ENCODE data around the gene ENPP6.
A peak's percentile ranks its signal among the peaks of the same experiment; 100 is the strongest.

The ENPP6 gene

DNA sequence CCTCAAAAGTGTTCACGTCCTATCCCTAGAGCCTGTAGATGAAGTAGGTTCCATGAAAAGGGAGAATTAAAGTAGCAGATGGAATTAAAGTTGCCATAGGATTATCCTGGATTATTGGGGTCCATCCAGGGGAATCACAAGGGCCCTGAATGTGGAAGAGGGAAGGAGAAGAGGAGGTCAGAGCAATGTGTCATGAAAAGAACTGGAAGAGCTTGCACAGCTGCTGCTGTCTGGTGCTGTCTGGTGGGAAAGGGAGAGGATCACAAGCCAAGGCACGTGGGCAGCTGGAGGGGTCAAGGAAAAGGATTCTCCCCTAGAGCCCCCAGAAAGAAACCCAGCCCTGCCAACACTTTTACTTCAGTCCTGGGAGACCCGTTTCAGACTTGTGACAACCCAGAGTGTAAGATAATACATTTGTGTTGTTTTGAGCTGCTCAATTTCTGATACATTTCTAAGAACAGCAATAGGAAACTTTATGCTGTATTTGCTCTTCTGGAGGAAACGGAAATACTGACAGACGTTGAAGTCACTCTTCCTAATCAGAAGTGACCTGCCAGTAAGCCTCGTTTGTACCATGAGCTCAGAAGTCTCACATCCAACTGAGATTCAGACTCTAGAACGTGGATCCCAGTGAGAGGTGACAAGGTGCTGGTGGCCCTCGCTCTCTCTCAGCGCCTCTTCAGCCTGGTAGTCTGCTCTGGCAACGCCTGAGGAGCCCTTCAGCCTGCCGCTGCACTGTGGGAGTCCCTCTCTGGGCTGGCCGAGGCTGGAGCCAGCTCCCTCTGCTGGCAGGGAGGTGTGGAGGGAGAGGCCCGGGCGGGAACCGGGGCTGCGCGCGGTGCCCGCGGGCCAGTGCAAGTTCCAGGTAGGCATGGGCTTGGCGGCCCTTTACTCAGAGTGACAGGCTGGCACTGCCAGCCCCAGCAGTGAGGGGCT lies 34.7 kb upstream of the ENPP6 start:
- no peak overlapping the region for H3K4me3 ChIP-seq (ENCODE audit: low read depth, low read length)
- DNase-seq (ENCODE audit: low read depth) = no peak
- TF ChIP-seq, protein P1, sequence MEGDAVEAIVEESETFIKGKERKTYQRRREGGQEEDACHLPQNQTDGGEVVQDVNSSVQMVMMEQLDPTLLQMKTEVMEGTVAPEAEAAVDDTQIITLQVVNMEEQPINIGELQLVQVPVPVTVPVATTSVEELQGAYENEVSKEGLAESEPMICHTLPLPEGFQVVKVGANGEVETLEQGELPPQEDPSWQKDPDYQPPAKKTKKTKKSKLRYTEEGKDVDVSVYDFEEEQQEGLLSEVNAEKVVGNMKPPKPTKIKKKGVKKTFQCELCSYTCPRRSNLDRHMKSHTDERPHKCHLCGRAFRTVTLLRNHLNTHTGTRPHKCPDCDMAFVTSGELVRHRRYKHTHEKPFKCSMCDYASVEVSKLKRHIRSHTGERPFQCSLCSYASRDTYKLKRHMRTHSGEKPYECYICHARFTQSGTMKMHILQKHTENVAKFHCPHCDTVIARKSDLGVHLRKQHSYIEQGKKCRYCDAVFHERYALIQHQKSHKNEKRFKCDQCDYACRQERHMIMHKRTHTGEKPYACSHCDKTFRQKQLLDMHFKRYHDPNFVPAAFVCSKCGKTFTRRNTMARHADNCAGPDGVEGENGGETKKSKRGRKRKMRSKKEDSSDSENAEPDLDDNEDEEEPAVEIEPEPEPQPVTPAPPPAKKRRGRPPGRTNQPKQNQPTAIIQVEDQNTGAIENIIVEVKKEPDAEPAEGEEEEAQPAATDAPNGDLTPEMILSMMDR (conservative IDR thresholded peaks at IDR 0.05; ENCODE audit: low read depth, low read length) = no peak

DNA sequence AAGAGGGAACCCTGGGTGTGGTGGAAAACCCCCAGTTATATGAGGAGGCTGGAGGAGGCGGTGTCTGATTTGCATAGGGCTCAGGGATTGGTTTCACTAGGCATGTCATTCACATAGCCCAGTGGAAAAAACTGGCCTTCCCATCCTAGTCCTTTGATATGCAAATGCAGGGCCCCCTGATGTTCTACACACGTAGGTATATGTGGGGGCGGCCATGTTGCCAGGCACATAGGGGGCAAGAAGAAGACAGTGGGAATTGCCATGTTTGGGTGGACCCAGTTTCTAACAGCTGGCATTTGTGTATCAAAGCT lies 34.0 kb upstream of the ENPP6 start:
- no peak for DNase-seq (ENCODE audit: low read depth)
- no peak overlapping the region for H3K4me3 ChIP-seq (ENCODE audit: low read depth, low read length)
- TF ChIP-seq, protein P1 (conservative IDR thresholded peaks at IDR 0.05; ENCODE audit: low read depth, low read length) = no peak

DNA sequence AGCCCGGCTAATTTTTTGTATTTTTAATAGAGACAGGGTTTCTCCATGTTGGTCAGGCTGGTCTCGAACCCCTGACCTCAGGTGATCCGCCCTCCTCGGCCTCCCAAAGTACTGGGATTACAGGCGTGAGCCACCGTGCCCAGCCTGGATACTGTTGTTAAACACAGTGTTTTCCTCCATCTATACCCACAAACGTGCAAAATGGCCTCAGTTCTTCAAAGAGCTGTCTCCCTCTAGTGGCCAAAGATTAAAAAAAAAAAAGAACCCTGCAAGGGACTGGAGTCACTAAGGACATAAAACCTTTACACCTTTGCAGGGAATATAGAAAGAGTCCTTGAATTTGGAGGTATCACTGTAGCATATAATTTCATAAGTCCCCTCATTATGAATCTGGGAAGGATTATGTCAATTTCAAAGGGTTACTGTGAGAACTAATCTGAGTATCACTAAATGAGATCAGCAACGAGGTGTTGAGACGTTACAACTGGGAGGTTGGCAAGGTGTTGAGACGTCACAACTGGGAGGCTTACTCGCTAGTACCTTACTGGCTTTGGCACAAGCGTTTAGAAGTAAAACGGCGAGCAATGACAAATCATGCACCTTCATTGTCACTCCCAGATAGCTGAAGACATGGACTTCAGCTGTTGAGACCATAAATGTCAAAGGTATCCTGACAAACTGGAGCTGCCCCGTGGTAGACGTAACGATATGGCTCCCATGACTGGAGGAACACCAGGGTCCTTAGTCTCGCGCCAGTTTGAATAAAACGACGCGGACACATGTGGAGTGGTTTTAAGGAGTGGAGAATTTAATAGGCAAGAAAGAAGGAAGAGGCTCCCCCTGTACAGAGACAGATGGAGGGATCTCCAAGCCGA lies 33.4 kb upstream of the ENPP6 start:
- DNase-seq (ENCODE audit: low read depth) = peak; percentile 77
- TF ChIP-seq, protein P1 (conservative IDR thresholded peaks at IDR 0.05; ENCODE audit: low read depth, low read length) = peak; percentile 60
- H3K4me3 ChIP-seq (ENCODE audit: low read depth, low read length) = no peak overlapping the region

DNA sequence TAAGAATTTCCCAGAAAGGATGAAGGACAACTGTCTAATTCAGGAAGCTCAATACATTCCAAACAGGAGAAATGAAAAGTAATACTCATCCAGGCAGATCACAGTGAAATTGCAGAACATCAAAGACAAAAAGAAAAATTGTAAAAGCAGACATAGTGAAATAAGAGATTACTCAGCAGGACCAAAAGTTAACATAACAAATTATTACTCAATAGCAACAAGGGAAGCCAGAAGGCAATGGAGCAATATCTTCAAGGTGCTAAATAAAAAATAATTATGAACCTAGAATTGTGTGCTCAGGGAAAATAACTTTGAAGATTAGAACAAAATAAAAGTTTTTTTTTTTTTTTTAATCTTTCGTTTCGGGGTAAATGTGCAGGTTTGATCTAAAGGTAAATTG lies 30.5 kb upstream of the ENPP6 start:
- TF ChIP-seq, protein P1 (conservative IDR thresholded peaks at IDR 0.05; ENCODE audit: low read depth, low read length) = no peak

DNA sequence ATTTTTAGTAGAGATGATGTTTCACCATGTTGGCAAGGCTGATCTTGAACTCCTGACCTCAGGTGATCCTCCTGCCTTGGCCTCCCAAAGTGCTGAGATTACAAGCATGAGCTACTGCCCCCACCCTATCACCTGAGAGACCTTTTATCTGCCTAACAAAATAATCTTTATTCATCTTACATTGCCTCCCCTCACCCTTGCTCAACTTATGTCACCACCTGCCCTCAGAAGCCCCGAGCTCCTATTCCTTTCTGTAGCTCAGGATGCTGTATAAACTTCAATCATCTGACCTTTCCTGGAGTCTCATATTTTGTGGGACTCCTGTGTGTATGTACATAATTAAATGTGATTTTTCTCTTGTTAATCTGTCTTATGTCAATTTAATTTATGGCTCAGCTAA lies 29.7 kb upstream of the ENPP6 start:
- no peak overlapping the region for H3K4me3 ChIP-seq (ENCODE audit: low read depth, low read length)
- TF ChIP-seq, protein P1 (conservative IDR thresholded peaks at IDR 0.05; ENCODE audit: low read depth, low read length) = no peak
- no peak for DNase-seq (ENCODE audit: low read depth)

More for the DNA sequence above, 30.5 kb upstream of the ENPP6 start:
- H3K4me3 ChIP-seq (ENCODE audit: low read depth, low read length) = no peak overlapping the region
- DNase-seq (ENCODE audit: low read depth) = peak; percentile 55

DNA sequence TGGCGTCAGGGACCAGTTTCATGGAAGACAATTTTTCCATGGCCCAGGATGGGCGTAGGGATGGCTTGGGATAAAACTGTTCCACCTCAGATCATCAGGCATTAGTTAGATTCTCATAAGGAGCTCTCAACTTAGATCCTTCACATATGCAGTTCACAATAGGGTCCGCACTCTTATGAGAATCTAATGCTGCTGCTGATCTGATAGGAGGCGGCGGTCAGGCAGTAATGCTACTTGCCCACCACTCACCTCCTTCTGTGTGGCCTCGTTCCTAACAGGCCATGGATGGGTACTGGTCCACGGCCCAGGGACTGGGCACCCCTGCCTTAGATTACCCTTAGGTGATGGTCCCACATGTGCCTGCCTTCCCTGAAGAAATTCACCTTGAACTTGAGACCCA lies 28.8 kb upstream of the ENPP6 start:
- H3K4me3 ChIP-seq (ENCODE audit: low read depth, low read length) = no peak overlapping the region
- TF ChIP-seq, protein P1 (conservative IDR thresholded peaks at IDR 0.05; ENCODE audit: low read depth, low read length) = no peak
- no peak for DNase-seq (ENCODE audit: low read depth)

Data from choroid plexus epithelial cell (primary cell).